T-helper 22 cell (primary cell): ENCODE measurements around the gene HAO1.
"Not testable (repeated sequence)": the region's sequence is repeated elsewhere in the genome, so short reads cannot be mapped to it uniquely, and the experiment has no call there.

Experiments used
- DNase-seq: peaks from one replicate; pipeline ENCODE4 v3.0.0-alpha.2; 2020; ENCODE audit warnings: low read depth

HAO1 gene

DNA sequence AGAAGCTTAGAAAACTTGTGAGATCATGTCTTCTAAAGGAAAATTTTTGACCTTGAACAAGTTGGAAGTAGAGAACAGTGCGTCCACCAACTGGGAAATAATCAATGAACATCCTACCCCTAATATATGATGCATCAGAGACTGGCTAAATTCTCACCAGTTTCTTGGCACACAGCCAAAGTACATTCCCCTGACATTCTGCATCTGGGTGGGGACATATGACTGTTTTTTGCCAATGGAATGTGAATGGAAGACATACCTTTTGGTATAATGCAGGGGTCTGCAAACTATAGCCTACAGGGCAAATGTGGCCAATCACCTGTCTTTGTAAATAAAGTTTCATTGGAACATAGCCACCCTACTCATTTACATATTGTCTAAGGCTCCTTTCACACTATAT is 84.7 kb downstream of the HAO1 start:
- DNase-seq, result no peak

- DNase-seq, result no peak
Observed at GRCh38 chr20:7853493-7853892, 86.8 kb downstream of the HAO1 start.

DNA sequence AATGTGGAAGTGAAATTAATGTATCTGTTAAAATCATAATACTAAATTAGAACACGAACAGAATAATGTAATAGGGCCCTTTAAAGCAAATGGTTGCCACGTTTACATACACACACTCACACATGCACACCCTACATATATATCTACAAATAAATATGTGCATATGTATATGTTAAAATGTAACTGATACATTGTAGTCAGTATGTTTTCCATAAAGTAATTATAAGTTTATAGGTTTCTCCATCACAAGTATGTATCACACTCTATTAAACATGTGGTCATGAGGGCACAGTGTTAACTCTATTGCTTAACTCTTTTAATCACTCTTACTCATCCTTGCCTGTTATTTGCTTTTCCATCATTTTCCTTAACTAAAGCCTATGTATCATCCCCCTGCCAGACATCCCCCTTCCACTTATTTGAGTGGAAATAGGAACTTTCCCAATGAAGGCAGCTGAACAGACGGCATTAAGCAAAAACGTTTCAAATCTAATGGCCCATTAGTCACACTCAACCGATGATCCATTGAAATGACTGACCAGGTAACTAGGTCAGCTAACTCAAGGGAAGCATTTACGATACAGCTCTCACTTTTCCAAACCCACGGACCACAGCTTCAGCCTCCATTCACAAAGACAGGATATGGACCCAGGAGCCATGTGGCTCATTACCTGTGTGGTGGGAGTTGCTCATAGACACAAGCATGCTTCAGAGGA is 89.3 kb downstream of the HAO1 start:
- DNase-seq, result no peak

DNA sequence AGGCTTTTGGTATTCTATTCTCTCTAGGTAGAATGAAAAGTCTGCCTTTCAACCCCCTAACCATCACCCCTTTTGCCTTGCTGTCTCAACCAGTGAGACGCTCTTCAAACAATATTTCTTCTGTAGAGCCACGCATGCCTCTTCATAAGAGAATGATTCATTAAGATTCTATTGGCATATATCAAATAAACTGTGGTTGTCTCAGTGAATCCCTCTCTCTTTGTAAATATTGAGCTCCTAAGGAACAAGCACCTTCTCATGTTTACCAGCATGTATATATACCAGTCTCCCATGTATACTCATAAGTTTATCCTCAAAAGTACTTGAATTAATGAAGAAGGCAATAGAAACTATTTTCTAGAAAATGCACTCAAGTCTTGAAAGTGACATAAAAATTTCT is 90.6 kb downstream of the HAO1 start:
- no peak for DNase-seq

DNA sequence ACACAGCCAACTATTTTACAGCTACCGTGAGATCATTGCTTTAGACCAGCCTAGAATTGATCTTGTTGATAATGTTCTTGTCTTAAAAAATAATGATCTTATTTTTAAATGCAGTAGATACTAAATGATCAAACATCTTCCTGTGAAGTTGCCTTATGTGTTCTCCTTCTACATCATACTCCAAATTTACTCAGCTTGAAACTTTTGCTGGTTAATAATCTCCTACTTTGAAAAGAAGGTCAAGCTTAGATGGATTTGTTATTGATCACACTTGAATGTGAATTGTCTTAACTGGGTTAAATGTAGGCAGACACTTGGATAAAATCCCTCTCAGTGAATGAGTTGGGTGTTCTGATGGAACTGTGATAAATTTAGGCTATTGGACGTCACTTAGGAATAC is 91.9 kb downstream of the HAO1 start:
- DNase-seq, result no peak

GRCh38 chr20:7843613-7844012 is 96.6 kb downstream of the HAO1 start:
- no peak for DNase-seq

DNA sequence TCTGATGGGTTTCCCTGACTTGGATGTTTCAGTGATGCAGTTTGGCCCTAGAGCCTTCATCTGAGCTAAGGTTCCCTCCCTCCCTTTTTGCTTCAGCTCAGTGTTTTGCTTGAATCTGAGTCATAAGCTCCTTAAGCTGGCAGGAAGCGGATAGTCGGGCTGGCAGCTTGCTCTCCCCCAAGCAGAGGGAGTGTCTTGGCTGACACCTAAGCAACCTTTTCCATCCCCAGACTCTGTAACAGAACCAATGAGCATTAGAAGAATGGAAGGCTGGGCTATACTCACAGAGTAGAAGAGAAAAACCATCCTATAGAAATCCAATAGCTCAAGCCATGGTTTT is 98.3 kb downstream of the HAO1 start:
- no peak for DNase-seq

- no peak for DNase-seq
Observed at GRCh38 chr20:7841291-7841970, 98.8 kb downstream of the HAO1 start.

- no peak for DNase-seq
Observed at GRCh38 chr20:7836076-7836475, 104.2 kb downstream of the HAO1 start.

DNA sequence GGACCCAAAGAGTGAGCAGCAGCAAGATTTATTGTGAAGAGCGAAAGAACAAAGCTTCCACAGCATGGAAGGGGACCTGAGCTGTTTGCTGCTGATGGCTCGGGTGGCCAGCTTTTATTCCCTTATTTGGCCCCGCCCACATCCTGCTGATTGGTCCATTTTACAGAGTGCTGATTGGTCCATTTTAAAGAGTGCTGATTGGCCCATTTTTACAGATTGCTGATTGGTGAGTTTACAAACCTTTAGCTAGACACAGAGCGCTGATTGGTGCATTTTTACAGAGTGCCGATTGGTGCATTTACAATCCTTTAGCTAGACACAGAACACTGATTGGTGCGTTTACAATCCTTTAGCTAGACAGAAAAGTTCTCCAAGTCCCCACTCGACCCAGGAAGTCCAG is 105.8 kb downstream of the HAO1 start:
- DNase-seq, result not testable (repeated sequence)
